Measurements from ENCODE around the gene RNF223. TPM values are rescaled to one million over a fixed set of nuclear protein-coding genes. Genes with fewer than 3 reads are reported as not detected.
A peak's percentile ranks its signal among the peaks of the same experiment; 100 is the strongest.

Gene RNF223
- total and polyA plus RNA-seq, 2 of the 13 experiments (the other 11 are each of a cell fraction or from before 2014, with no cell fraction given) = 0.03 TPM; not detected in 1

DNA sequence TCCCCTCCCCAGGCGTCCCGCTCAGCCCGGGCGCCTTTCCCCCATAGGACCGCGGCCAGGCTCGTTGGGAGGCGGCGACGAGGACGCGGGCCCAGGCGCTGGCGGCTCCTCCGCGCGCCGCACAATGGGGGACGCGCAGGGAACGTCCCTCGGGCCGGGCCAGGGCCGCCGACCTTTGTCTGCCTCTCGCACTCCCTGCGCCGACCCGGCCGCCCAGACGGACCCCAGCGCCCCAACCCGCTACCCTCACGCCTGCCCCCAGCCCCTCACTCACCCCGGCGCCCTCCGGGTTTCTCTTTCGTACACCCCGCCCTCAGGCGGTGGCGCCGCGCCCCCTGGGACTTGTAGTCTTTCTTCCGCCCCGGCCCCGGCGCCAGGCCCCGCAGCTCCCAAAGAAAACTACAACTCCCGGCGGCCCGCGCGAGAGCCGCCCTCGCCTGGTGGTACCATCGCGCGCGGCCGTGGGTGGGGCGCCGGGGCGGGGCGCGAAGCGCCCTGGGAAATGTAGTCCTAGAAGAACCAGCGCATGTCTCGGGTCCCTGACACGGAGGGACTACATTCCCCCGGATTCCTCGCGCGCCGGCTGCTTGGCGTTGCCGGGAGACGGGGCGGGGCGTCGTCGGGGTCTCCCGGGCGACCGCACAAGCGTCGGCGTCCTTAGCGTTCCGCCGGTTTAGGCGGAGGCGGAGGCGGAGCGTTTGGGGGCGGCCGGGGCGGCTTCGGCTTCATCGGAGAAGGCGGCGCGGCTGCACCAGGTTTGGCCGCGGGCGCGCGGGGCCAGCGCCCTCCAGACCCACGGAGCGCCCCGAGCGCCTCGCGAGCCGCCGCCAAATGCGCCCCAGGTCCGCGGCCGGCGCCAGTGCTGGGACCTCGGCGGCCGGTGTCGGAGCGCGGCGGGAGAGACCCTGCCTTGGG lies 41.9 kb upstream of the RNF223 start, which contains the start of gene C1orf159 (continued):
- TF ChIP-seq, protein P1, sequence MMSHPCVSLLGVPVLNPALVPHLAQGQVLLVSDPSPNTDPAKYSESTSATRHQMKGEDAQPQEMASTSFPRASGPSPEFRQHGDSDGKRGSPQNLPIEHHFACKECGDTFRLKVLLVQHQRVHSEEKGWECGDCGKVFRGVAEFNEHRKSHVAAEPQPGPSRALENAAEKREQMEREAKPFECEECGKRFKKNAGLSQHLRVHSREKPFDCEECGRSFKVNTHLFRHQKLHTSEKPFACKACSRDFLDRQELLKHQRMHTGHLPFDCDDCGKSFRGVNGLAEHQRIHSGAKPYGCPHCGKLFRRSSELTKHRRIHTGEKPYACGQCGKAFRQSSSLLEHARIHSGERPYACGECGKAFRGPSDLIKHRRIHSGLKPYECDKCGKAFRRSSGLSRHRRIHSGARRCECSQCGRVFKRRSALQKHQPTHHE (CRISPR knock-in tag; IDR thresholded peaks at IDR 0.05; ENCODE audit: borderline replicate concordance) = no peak
- peak; percentile 60 for TF ChIP-seq SALL1 (CRISPR knock-in tag; IDR thresholded peaks at IDR 0.05)
- no peak for TF ChIP-seq GATA4 (IDR thresholded peaks at IDR 0.05; ENCODE audit: borderline replicate concordance, low read depth)
- TF ChIP-seq, protein P2, sequence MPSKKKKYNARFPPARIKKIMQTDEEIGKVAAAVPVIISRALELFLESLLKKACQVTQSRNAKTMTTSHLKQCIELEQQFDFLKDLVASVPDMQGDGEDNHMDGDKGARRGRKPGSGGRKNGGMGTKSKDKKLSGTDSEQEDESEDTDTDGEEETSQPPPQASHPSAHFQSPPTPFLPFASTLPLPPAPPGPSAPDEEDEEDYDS (CRISPR knock-in tag; IDR thresholded peaks at IDR 0.05) = peak; percentile 34; the same call in 1 of the 2 replicates
- no peak for TF ChIP-seq AKAP8 (CRISPR knock-in tag; IDR thresholded peaks at IDR 0.05)
- peak; percentile 62 for TF ChIP-seq HOXA3 (CRISPR knock-in tag; IDR thresholded peaks at IDR 0.05)
- TF ChIP-seq, protein P3, sequence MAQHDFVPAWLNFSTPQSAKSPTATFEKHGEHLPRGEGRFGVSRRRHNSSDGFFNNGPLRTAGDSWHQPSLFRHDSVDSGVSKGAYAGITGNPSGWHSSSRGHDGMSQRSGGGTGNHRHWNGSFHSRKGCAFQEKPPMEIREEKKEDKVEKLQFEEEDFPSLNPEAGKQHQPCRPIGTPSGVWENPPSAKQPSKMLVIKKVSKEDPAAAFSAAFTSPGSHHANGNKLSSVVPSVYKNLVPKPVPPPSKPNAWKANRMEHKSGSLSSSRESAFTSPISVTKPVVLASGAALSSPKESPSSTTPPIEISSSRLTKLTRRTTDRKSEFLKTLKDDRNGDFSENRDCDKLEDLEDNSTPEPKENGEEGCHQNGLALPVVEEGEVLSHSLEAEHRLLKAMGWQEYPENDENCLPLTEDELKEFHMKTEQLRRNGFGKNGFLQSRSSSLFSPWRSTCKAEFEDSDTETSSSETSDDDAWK (CRISPR knock-in tag; IDR thresholded peaks at IDR 0.05) = no peak
- TF ChIP-seq FOXJ3 (CRISPR knock-in tag; IDR thresholded peaks at IDR 0.05; ENCODE audit: borderline replicate concordance) = no peak
- TF ChIP-seq, protein P4, sequence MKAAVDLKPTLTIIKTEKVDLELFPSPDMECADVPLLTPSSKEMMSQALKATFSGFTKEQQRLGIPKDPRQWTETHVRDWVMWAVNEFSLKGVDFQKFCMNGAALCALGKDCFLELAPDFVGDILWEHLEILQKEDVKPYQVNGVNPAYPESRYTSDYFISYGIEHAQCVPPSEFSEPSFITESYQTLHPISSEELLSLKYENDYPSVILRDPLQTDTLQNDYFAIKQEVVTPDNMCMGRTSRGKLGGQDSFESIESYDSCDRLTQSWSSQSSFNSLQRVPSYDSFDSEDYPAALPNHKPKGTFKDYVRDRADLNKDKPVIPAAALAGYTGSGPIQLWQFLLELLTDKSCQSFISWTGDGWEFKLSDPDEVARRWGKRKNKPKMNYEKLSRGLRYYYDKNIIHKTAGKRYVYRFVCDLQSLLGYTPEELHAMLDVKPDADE (CRISPR knock-in tag; IDR thresholded peaks at IDR 0.05) = no peak
- peak; percentile 87 for TF ChIP-seq GATAD1 (CRISPR knock-in tag; IDR thresholded peaks at IDR 0.05)
- TF ChIP-seq, protein P5, sequence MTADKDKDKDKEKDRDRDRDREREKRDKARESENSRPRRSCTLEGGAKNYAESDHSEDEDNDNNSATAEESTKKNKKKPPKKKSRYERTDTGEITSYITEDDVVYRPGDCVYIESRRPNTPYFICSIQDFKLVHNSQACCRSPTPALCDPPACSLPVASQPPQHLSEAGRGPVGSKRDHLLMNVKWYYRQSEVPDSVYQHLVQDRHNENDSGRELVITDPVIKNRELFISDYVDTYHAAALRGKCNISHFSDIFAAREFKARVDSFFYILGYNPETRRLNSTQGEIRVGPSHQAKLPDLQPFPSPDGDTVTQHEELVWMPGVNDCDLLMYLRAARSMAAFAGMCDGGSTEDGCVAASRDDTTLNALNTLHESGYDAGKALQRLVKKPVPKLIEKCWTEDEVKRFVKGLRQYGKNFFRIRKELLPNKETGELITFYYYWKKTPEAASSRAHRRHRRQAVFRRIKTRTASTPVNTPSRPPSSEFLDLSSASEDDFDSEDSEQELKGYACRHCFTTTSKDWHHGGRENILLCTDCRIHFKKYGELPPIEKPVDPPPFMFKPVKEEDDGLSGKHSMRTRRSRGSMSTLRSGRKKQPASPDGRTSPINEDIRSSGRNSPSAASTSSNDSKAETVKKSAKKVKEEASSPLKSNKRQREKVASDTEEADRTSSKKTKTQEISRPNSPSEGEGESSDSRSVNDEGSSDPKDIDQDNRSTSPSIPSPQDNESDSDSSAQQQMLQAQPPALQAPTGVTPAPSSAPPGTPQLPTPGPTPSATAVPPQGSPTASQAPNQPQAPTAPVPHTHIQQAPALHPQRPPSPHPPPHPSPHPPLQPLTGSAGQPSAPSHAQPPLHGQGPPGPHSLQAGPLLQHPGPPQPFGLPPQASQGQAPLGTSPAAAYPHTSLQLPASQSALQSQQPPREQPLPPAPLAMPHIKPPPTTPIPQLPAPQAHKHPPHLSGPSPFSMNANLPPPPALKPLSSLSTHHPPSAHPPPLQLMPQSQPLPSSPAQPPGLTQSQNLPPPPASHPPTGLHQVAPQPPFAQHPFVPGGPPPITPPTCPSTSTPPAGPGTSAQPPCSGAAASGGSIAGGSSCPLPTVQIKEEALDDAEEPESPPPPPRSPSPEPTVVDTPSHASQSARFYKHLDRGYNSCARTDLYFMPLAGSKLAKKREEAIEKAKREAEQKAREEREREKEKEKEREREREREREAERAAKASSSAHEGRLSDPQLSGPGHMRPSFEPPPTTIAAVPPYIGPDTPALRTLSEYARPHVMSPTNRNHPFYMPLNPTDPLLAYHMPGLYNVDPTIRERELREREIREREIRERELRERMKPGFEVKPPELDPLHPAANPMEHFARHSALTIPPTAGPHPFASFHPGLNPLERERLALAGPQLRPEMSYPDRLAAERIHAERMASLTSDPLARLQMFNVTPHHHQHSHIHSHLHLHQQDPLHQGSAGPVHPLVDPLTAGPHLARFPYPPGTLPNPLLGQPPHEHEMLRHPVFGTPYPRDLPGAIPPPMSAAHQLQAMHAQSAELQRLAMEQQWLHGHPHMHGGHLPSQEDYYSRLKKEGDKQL (CRISPR knock-in tag; IDR thresholded peaks at IDR 0.05; ENCODE audit: low read depth) = no peak
- no peak; the same call in 1 of the 2 replicates for TF ChIP-seq CHCHD3 (CRISPR knock-in tag; IDR thresholded peaks at IDR 0.05)
- TF ChIP-seq, protein P6, sequence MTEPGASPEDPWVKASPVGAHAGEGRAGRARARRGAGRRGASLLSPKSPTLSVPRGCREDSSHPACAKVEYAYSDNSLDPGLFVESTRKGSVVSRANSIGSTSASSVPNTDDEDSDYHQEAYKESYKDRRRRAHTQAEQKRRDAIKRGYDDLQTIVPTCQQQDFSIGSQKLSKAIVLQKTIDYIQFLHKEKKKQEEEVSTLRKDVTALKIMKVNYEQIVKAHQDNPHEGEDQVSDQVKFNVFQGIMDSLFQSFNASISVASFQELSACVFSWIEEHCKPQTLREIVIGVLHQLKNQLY (CRISPR knock-in tag; IDR thresholded peaks at IDR 0.05) = no peak
- TF ChIP-seq SATB2 (CRISPR knock-in tag; IDR thresholded peaks at IDR 0.05) = no peak

Measured in HepG2 (cell line).